MM.1S (cell line): Measurements from ENCODE around the gene PTPN2.

Source experiments
- DNase-seq: peaks from one replicate; pipeline ENCODE4 v3.0.0-alpha.2; 2015
- H2AFZ ChIP-seq: fragments of 300-600 bp; sonication (generic); 2 replicates; pipeline ENCODE4 v1.6.0; 2016; ENCODE audit warnings: antibody characterized with exemption, low read length
- H3F3A ChIP-seq: fragments of 300-600 bp; sonication (generic); 2 replicates; pipeline ENCODE4 v1.6.1; 2016; ENCODE audit warnings: mild to moderate bottlenecking, antibody characterized with exemption, low read length, moderate library complexity, mixed read lengths; ENCODE audit not compliant: insufficient read depth
- H3K27ac ChIP-seq: fragments of 300-600 bp; sonication (generic); 2 replicates; pipeline ENCODE4 v1.5.1; 2016; ENCODE audit warnings: mild to moderate bottlenecking, low read length
- H3K27me3 ChIP-seq: fragments of 300-600 bp; sonication (generic); replicated peaks from 2 replicates; pipeline ENCODE4 v1.6.0; 2016; ENCODE audit warnings: low read length; ENCODE audit not compliant: insufficient read depth
- H3K36me3 ChIP-seq: fragments of 300-600 bp; sonication (generic); replicated peaks from 2 replicates; pipeline ENCODE4 v1.6.1; 2016; ENCODE audit warnings: mild to moderate bottlenecking, low read length, mixed read lengths; ENCODE audit not compliant: insufficient read depth
- H3K4me1 ChIP-seq: fragments of 300-600 bp; sonication (generic); 2 replicates; pipeline ENCODE4 v1.6.1; 2016; ENCODE audit warnings: low read length, mixed read lengths
- H3K4me2 ChIP-seq: fragments of 300-600 bp; sonication (generic); 2 replicates; pipeline ENCODE4 v1.6.0; 2016; ENCODE audit warnings: low read depth, low read length
- H3K4me3 ChIP-seq: fragments of 300-600 bp; sonication (generic); 2 replicates; pipeline ENCODE4 v1.5.1; 2016; ENCODE audit warnings: low read length, mixed read lengths
- H3K79me2 ChIP-seq: fragments of 300-600 bp; sonication (generic); 2 replicates; pipeline ENCODE4 v1.6.1; 2016; ENCODE audit warnings: mixed run types, low read length, mixed read lengths
- H3K9ac ChIP-seq: fragments of 300-600 bp; sonication (generic); 2 replicates; pipeline ENCODE4 v1.6.1; 2016; ENCODE audit warnings: low read length, mixed read lengths
- H3K9me2 ChIP-seq: fragments of 300-600 bp; sonication (generic); replicated peaks from 2 replicates; pipeline ENCODE4 v1.6.1; 2016; ENCODE audit warnings: mild to moderate bottlenecking, low read length, mixed read lengths; ENCODE audit not compliant: insufficient read depth
- H3K9me3 ChIP-seq: fragments of 300-600 bp; sonication (generic); replicated peaks from 2 replicates; pipeline ENCODE4 v1.6.1; 2016; ENCODE audit warnings: mild to moderate bottlenecking, low read length, mixed read lengths; ENCODE audit not compliant: insufficient read depth
- H4K20me1 ChIP-seq: fragments of 300-600 bp; sonication (generic); 2 replicates; pipeline ENCODE4 v1.6.1; 2016; ENCODE audit warnings: mild to moderate bottlenecking, low read length, moderate library complexity, mixed read lengths; ENCODE audit not compliant: insufficient read depth
- EZH2 ChIP-seq: fragments of 300-600 bp; sonication (generic); optimal IDR thresholded peaks from 2 replicates; pipeline ENCODE3; 2017; ENCODE audit warnings: low read depth, mild to moderate bottlenecking, antibody characterized with exemption, low read length, mixed read lengths
- EZH2phosphoT487 ChIP-seq: fragments of 300-600 bp; sonication (generic); IDR thresholded peaks from 2 replicates; pipeline ENCODE4 v1.6.1; 2018; ENCODE audit warnings: antibody characterized with exemption, low read length
- TF ChIP-seq, protein P1 (sequence below): fragments of 300-600 bp; sonication (generic); IDR thresholded peaks from 2 replicates; pipeline ENCODE4 v1.5.1; 2016; ENCODE audit warnings: antibody characterized with exemption, low read length, mixed read lengths

The PTPN2 gene

DNA sequence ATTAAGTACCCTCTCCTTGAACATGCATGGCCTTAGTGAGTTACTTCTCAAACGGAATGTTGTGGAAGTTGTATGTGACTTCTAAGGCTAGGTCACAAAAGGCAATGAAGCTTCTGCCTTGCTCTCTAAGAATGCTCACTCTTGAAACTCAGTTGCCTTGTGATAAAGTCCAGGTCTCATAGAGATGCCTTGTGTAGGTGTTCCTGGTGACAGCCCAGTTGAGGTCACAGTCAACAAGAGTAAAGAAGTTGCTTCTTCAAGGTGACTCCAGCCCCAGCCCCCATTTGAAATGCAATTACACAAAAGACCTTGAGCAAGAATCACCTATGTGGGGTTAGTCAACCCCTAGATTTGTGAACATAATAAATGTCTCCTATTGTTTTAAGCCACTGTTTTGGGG is 35.6 kb downstream of the PTPN2 start:
- Histone ChIP-seq H3K36me3 (no peaks in the 10 kb centered on the region), H3K9me2 (no peaks in the 10 kb centered on the region), H3K9ac (no peak overlapping the region), H3K27me3 (no peaks in the 10 kb centered on the region), H2AFZ (no peak overlapping the region), H3K4me1 (peaks cover 27% of the 10 kb centered on the region), H3K4me3 (no peak overlapping the region), H3F3A (peaks cover 22% of the 10 kb centered on the region), H3K9me3 (no peaks in the 10 kb centered on the region), H3K4me2 (no peak overlapping the region), H4K20me1 (no peaks in the 10 kb centered on the region), H3K27ac (no peak overlapping the region), H3K79me2 (peaks cover 50% of the 10 kb centered on the region)
- DNase-seq, result no peak
- TF ChIP-seq, protein P1, sequence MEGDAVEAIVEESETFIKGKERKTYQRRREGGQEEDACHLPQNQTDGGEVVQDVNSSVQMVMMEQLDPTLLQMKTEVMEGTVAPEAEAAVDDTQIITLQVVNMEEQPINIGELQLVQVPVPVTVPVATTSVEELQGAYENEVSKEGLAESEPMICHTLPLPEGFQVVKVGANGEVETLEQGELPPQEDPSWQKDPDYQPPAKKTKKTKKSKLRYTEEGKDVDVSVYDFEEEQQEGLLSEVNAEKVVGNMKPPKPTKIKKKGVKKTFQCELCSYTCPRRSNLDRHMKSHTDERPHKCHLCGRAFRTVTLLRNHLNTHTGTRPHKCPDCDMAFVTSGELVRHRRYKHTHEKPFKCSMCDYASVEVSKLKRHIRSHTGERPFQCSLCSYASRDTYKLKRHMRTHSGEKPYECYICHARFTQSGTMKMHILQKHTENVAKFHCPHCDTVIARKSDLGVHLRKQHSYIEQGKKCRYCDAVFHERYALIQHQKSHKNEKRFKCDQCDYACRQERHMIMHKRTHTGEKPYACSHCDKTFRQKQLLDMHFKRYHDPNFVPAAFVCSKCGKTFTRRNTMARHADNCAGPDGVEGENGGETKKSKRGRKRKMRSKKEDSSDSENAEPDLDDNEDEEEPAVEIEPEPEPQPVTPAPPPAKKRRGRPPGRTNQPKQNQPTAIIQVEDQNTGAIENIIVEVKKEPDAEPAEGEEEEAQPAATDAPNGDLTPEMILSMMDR, result no peak
- TF ChIP-seq EZH2 (no peak), EZH2phosphoT487 (no peak)

DNA sequence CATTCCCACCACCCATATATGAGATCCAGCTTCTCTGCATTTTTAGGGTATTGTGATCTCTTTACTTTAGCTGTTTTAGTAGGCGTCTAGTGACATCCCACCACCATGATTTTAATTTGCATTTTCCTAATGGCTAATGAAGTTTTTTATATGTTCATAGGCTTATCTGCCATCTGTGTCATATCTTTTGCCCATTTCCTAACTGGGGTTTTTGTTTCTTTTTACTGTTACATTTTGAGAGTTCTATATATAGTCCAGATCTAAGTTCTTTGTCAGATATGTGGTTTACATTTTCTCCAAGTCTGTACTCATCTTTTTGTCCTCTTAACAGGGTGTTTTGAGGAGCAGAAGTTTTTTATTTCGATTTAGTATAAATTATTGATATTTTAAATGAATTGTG is 39.6 kb downstream of the PTPN2 start:
- H3K79me2 ChIP-seq, result peaks cover 62% of the 10 kb centered on the region
- TF ChIP-seq, protein P1, result no peak
- no peak for TF ChIP-seq EZH2
- no peak for TF ChIP-seq EZH2phosphoT487

DNA sequence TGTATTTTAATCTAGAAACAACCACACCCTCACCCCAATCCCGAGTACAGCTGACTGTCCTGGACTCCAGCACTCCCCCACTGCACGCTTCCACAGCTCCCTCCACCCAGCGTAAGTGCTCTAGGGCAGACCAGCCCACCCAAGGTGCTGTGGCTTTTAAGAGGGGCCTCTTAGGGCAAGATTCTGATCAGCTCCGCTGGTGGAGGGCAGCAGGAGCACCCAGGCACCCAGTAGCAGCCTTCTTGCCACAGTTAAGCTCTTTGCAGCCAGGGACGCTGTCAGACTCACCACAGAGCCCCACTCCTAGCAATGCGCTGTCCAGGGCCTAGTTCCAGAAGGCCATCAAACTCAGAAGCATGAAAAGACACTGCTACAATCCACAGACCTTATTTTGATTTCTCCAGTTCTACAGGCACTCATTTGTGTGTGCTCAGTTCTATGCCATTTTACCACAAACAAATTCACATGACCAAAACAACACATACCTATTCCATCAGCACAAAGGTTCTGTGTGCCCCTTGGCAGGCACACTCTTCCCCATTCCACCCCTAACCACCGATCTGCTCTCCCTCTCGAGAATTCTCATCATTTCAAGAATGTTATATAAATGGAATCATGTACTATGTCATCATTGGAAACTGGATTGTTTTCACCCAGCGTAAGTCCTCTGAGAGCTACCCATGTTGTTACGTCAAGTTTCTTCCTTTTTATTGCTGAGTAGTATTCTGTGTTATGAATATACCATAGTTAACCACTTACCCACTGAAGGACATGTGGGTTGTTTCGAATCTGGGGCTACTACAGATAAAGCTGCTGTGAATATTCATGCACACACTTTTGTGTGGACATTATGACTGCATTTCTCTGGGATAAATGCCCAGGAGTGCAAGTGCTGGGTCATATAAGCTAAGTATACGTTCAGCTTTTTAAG is 40.4 kb downstream of the PTPN2 start:
- H3K4me1 ChIP-seq, result peaks cover 56% of the 10 kb centered on the region
- DNase-seq, result no peak
- H2AFZ ChIP-seq, result 0 out of 2 replicates have a peak overlapping the region, but pooled peaks have one; percentile 7
- peak overlapping the region; percentile 40 for H3K4me3 ChIP-seq
- TF ChIP-seq EZH2, result no peak
- no peak for TF ChIP-seq EZH2phosphoT487
- TF ChIP-seq, protein P1, result no peak
- H3K27ac ChIP-seq, result peak overlapping the region; percentile 87
- no peaks in the 10 kb centered on the region for H3K9me2 ChIP-seq
- H3F3A ChIP-seq, result peaks cover 45% of the 10 kb centered on the region
- H3K27me3 ChIP-seq, result no peaks in the 10 kb centered on the region
- no peaks in the 10 kb centered on the region for H4K20me1 ChIP-seq
- H3K4me2 ChIP-seq, result peak overlapping the region; percentile 75
- no peaks in the 10 kb centered on the region for H3K9me3 ChIP-seq
- H3K9ac ChIP-seq, result peak overlapping the region; percentile 51
- H3K79me2 ChIP-seq, result peaks cover 57% of the 10 kb centered on the region
- H3K36me3 ChIP-seq, result no peaks in the 10 kb centered on the region

More for the DNA sequence above, 39.6 kb downstream of the PTPN2 start:
- Histone ChIP-seq H3K9ac (peak overlapping the region; percentile 51), H3K9me2 (no peaks in the 10 kb centered on the region), H3K27me3 (no peaks in the 10 kb centered on the region), H3K4me1 (peaks cover 52% of the 10 kb centered on the region), H4K20me1 (no peaks in the 10 kb centered on the region), H3F3A (peaks cover 38% of the 10 kb centered on the region), H3K9me3 (no peaks in the 10 kb centered on the region), H3K4me3 (peak overlapping the region; percentile 40), H3K36me3 (no peaks in the 10 kb centered on the region), H3K4me2 (peak overlapping the region; percentile 75), H3K27ac (peak overlapping the region; percentile 87), H2AFZ (0 out of 2 replicates have a peak overlapping the region, but pooled peaks have one; percentile 7)
- DNase-seq, result peak; percentile 49
